OCI-LY7 (cell line): ENCODE results near the gene MANBA. TPM values are rescaled to one million over a fixed set of nuclear protein-coding genes. Genes with fewer than 3 reads are reported as not detected.

Source experiments
- BruUV-seq: library from RNA; stranded (reverse); fragments of 400-500 nt; replicated peaks from 2 replicates; lab custom pipeline; 2021; lab: Mats Ljungman, UMichigan
- CTCF ChIA-PET: fragments of 300-600 bp; sonication (Branson Sonifier 250); formaldehyde crosslinking; loops from one replicate; lab custom pipeline; 2022; ENCODE audit warnings: antibody characterized with exemption; ENCODE audit not compliant: unreplicated experiment; lab: Charles Lee
- POLR2A ChIA-PET: fragments of 300-600 bp; sonication (Branson Sonifier 250); formaldehyde crosslinking; loops from one replicate; lab custom pipeline; 2022; ENCODE audit warnings: antibody characterized with exemption; lab: Charles Lee
- DNase-seq: peaks from one replicate; pipeline ENCODE4 v3.0.0-alpha.2; 2015; ENCODE audit warnings: low spot score
- H2AFZ ChIP-seq: fragments of 200-600 bp; sonication (generic), shearing (Covaris generic); 2 replicates; pipeline ENCODE4 v1.6.1; 2014; ENCODE audit warnings: mild to moderate bottlenecking, antibody characterized with exemption, low read length, moderate library complexity
- H3K27ac ChIP-seq: fragments of 200-600 bp; sonication (generic); 2 replicates; pipeline ENCODE4 v1.5.1; 2014; ENCODE audit warnings: mixed run types, low read depth, mild to moderate bottlenecking, moderate library complexity, low read length, inconsistent platforms; ENCODE audit not compliant: poor library complexity, severe bottlenecking
- H3K36me3 ChIP-seq: fragments of 200-600 bp; sonication (generic); 2 replicates; pipeline ENCODE4 v1.6.1; 2014; ENCODE audit warnings: mild to moderate bottlenecking, antibody characterized with exemption, low read length, moderate library complexity, mixed read lengths; ENCODE audit not compliant: insufficient read depth
- H3K4me1 ChIP-seq: fragments of 200-600 bp; sonication (generic); 2 replicates; pipeline ENCODE4 v1.5.1; 2014; ENCODE audit warnings: mild to moderate bottlenecking, low read length; ENCODE audit not compliant: insufficient read depth, poor library complexity, severe bottlenecking
- H3K4me2 ChIP-seq: fragments of 200-600 bp; sonication (generic); 2 replicates; pipeline ENCODE4 v1.6.1; 2014; ENCODE audit warnings: mild to moderate bottlenecking, low read length
- H3K4me3 ChIP-seq: fragments of 200-600 bp; sonication (generic); 2 replicates; pipeline ENCODE4 v1.5.1; 2014; ENCODE audit warnings: mild to moderate bottlenecking, low read depth, low read length; ENCODE audit not compliant: poor library complexity, severe bottlenecking
- H3K79me2 ChIP-seq: fragments of 200-600 bp; sonication (generic); 2 replicates; pipeline ENCODE4 v1.6.1; 2016; ENCODE audit warnings: low read depth, mild to moderate bottlenecking, low read length, moderate library complexity, mixed read lengths; ENCODE audit not compliant: insufficient read depth
- H3K9me2 ChIP-seq: fragments of 200-600 bp; sonication (generic); 2 replicates; pipeline ENCODE4 v1.6.1; 2016; ENCODE audit warnings: mild to moderate bottlenecking, low read length, mixed read lengths; ENCODE audit not compliant: insufficient read depth
- H3K9me3 ChIP-seq: fragments of 200-600 bp; sonication (generic); 2 replicates; pipeline ENCODE4 v1.6.1; 2014; ENCODE audit warnings: mild to moderate bottlenecking, mixed run types, low read length, mixed read lengths
- H4K20me1 ChIP-seq: fragments of 200-600 bp; sonication (generic); 2 replicates; pipeline ENCODE4 v1.6.1; 2014; ENCODE audit warnings: mild to moderate bottlenecking, antibody characterized with exemption, low read length, moderate library complexity, mixed read lengths; ENCODE audit not compliant: insufficient read depth
- CTCF ChIP-seq: fragments of 200-600 bp; sonication (generic); conservative IDR thresholded peaks from 2 replicates; pipeline ENCODE4 v1.5.1; 2014; ENCODE audit warnings: mild to moderate bottlenecking, antibody characterized with exemption, low read length, moderate library complexity, mixed read lengths
- EZH2phosphoT487 ChIP-seq: fragments of 200-600 bp; sonication (generic); IDR thresholded peaks from 2 replicates; pipeline ENCODE4 v1.6.1; 2018; ENCODE audit warnings: low read depth, borderline replicate concordance, mild to moderate bottlenecking, mixed run types, antibody characterized with exemption, low read length, moderate library complexity, mixed read lengths
- intact Hi-C: fragments of 100-400 bp; cut with micrococcal nuclease; formaldehyde crosslinking; loops from one replicate; pipeline ENCODE4 v1.10.0; 2022; ENCODE audit not compliant: unreplicated experiment
- total RNA-seq, 2 experiments: library from RNA; depleted of rRNA in 1 of 2; stranded (reverse); fragments of >200 nt in 1 of 2; shearing (Covaris generic) in 1 of 2; gene quantifications; 2 replicates each; pipeline ENCODE4 v1.2.3, GENCODE V29; 2014 to 2022

The MANBA gene
- total RNA-seq, 2 experiments from 2014 or later, result 22.8 to 30.0 TPM

GRCh38 chr4:102685768-102686167 is 75.0 kb downstream of the MANBA start:
- no peaks in the 10 kb centered on the region for H3K9me3 ChIP-seq
- H3K9me2 ChIP-seq, result no peaks in the 10 kb centered on the region
- ChIA-PET CTCF (no interaction called here), POLR2A (interaction anchor here (1.4 kb wide), 1 partner anchor 19 kb away, joined by 5 read pairs; no protein-coding TSS in a partner anchor)
- no peak overlapping the region for H3K4me3 ChIP-seq
- no peaks in the 10 kb centered on the region for H3K79me2 ChIP-seq
- no peaks in the 10 kb centered on the region for H4K20me1 ChIP-seq
- no peak overlapping the region for H3K4me2 ChIP-seq
- H2AFZ ChIP-seq, result no peak overlapping the region
- no peak overlapping the region for H3K27ac ChIP-seq
- intact Hi-C loops, result no loop called here
- peaks cover 9% of the 10 kb centered on the region; the same call in 1 of the 2 replicates for H3K36me3 ChIP-seq
- DNase-seq, result no peak
- H3K4me1 ChIP-seq, result no peaks in the 10 kb centered on the region
- BruUV-seq, result no TSS peak
- TF ChIP-seq CTCF (no peak), EZH2phosphoT487 (no peak)

- POLR2A ChIA-PET, result no interaction called here
- no peaks in the 10 kb centered on the region for H4K20me1 ChIP-seq
- BruUV-seq, result no TSS peak
- H3K4me2 ChIP-seq, result no peak overlapping the region
- no peak for DNase-seq
- H3K4me3 ChIP-seq, result no peak overlapping the region
- no peak for TF ChIP-seq EZH2phosphoT487
- TF ChIP-seq CTCF, result no peak
- no peaks in the 10 kb centered on the region for H3K9me2 ChIP-seq
- H3K79me2 ChIP-seq, result no peaks in the 10 kb centered on the region
- no peaks in the 10 kb centered on the region for H3K4me1 ChIP-seq
- H3K9me3 ChIP-seq, result no peaks in the 10 kb centered on the region
- intact Hi-C loops, result no loop called here
- no peak overlapping the region for H2AFZ ChIP-seq
- CTCF ChIA-PET, result no interaction called here
- H3K36me3 ChIP-seq, result peaks cover 16% of the 10 kb centered on the region; the same call in 1 of the 2 replicates
- H3K27ac ChIP-seq, result no peak overlapping the region
Observed at GRCh38 chr4:102684610-102685052, 76.1 kb downstream of the MANBA start.

GRCh38 chr4:102683881-102684609 is 76.7 kb downstream of the MANBA start:
- no peaks in the 10 kb centered on the region for H3K4me1 ChIP-seq
- H4K20me1 ChIP-seq, result no peaks in the 10 kb centered on the region
- no peaks in the 10 kb centered on the region for H3K9me2 ChIP-seq
- H3K27ac ChIP-seq, result no peak overlapping the region
- no peak overlapping the region for H3K4me2 ChIP-seq
- intact Hi-C loops, result no loop called here
- BruUV-seq, result no TSS peak
- H2AFZ ChIP-seq, result no peak overlapping the region
- no peaks in the 10 kb centered on the region for H3K9me3 ChIP-seq
- DNase-seq, result no peak
- CTCF ChIA-PET, result no interaction called here
- no peak for TF ChIP-seq EZH2phosphoT487
- no peak for TF ChIP-seq CTCF
- H3K79me2 ChIP-seq, result no peaks in the 10 kb centered on the region
- peaks cover 16% of the 10 kb centered on the region; the same call in 1 of the 2 replicates for H3K36me3 ChIP-seq
- POLR2A ChIA-PET, result no interaction called here
- H3K4me3 ChIP-seq, result no peak overlapping the region
